PC-3 (cell line): ENCODE results near the gene TK2. TPM values are rescaled to one million over a fixed set of nuclear protein-coding genes. Genes with fewer than 3 reads are reported as not detected.
A peak's percentile ranks its signal among the peaks of the same experiment; 100 is the strongest.

ENCODE experiments used
- ATAC-seq: fragments of 200-7000 bp; cut with Tn5 transposase; 2 replicates; pipeline ENCODE4 v1.9.1; 2020; ENCODE audit warnings: mild to moderate bottlenecking, moderate library complexity
- BruUV-seq: library from RNA; stranded (reverse); fragments of 400-500 nt; replicated peaks from 2 replicates; lab custom pipeline; 2021; lab: Mats Ljungman, UMichigan
- CTCF ChIA-PET: fragments of 300-600 bp; sonication (Branson Sonifier 250); formaldehyde crosslinking; loops from one replicate; lab custom pipeline; 2022; ENCODE audit warnings: antibody characterized with exemption; lab: Charles Lee
- POLR2A ChIA-PET: fragments of 300-600 bp; sonication (Branson Sonifier 250); formaldehyde crosslinking; loops from one replicate; lab custom pipeline; 2022; ENCODE audit warnings: antibody characterized with exemption; ENCODE audit not compliant: unreplicated experiment; lab: Charles Lee
- DNase-seq: peaks from one replicate; pipeline ENCODE4 v3.0.0-alpha.2; 2015
- H2AFZ ChIP-seq: fragments of 300-600 bp; sonication (generic); 2 replicates; pipeline ENCODE4 v1.6.0; 2016; ENCODE audit warnings: antibody characterized with exemption, low read length
- H3F3A ChIP-seq: fragments of 300-600 bp; sonication (generic); one replicate; pipeline ENCODE4 v1.6.0; 2017; ENCODE audit warnings: antibody characterized with exemption, low read length, control low read depth, mild to moderate bottlenecking; ENCODE audit not compliant: unreplicated experiment
- H3K27ac ChIP-seq: fragments of 300-600 bp; sonication (generic); 2 replicates; pipeline ENCODE4 v1.5.1; 2016; ENCODE audit warnings: mild to moderate bottlenecking, low read length
- H3K27me3 ChIP-seq: fragments of 300-600 bp; sonication (generic); 2 replicates; pipeline ENCODE4 v1.6.1; 2016; ENCODE audit warnings: low read length, mixed read lengths
- H3K36me3 ChIP-seq: fragments of 300-600 bp; sonication (generic); 2 replicates; pipeline ENCODE4 v1.6.1; 2016; ENCODE audit warnings: low read depth, mixed run types, low read length, mixed read lengths
- H3K4me1 ChIP-seq: fragments of 300-600 bp; sonication (generic); 2 replicates; pipeline ENCODE4 v1.5.1; 2016; ENCODE audit warnings: low read length; ENCODE audit not compliant: insufficient read depth
- H3K4me2 ChIP-seq: fragments of 300-600 bp; sonication (generic); 2 replicates; pipeline ENCODE4 v1.6.0; 2016; ENCODE audit warnings: low read length
- H3K4me3 ChIP-seq: fragments of 300-600 bp; sonication (generic); 2 replicates; pipeline ENCODE4 v1.5.1; 2016; ENCODE audit warnings: mild to moderate bottlenecking, low read length, mixed read lengths
- H3K79me2 ChIP-seq: fragments of 300-600 bp; sonication (generic); 2 replicates; pipeline ENCODE4 v1.6.1; 2017; ENCODE audit warnings: low read length, mixed read lengths
- H3K9ac ChIP-seq: fragments of 300-600 bp; sonication (generic); 2 replicates; pipeline ENCODE4 v1.6.0; 2016; ENCODE audit warnings: mild to moderate bottlenecking, low read length
- H3K9me2 ChIP-seq: fragments of 300-600 bp; sonication (generic); replicated peaks from 2 replicates; pipeline ENCODE4 v1.6.1; 2016; ENCODE audit warnings: mixed run types, low read length, mixed read lengths
- H3K9me3 ChIP-seq: fragments of 300-600 bp; sonication (generic); 2 replicates; pipeline ENCODE4 v1.6.1; 2016; ENCODE audit warnings: low read length, mixed read lengths
- H4K20me1 ChIP-seq: fragments of 300-600 bp; sonication (generic); 2 replicates; pipeline ENCODE4 v1.6.1; 2016; ENCODE audit warnings: low read length, mixed read lengths
- CTCF ChIP-seq: fragments of 300-600 bp; sonication (generic); conservative IDR thresholded peaks from 2 replicates; pipeline ENCODE4 v1.5.1; 2017; ENCODE audit warnings: antibody characterized with exemption, low read depth, mild to moderate bottlenecking, low read length
- EZH2 ChIP-seq: fragments of 300-600 bp; sonication (generic); IDR thresholded peaks from one replicate; pipeline ENCODE4 v1.6.1; 2017; ENCODE audit warnings: antibody characterized with exemption, mild to moderate bottlenecking, low read length; ENCODE audit not compliant: unreplicated experiment
- EZH2phosphoT487 ChIP-seq: fragments of 300-600 bp; sonication (generic); IDR thresholded peaks from 2 replicates; pipeline ENCODE4 v1.6.1; 2018; ENCODE audit warnings: mild to moderate bottlenecking, antibody characterized with exemption, low read length, borderline replicate concordance
- intact Hi-C: fragments of 100-400 bp; cut with micrococcal nuclease; formaldehyde crosslinking; loops from 2 replicates; pipeline ENCODE4 v1.9.0; 2023
- total RNA-seq: library from RNA; depleted of rRNA; stranded (reverse); fragments of >200 nt; gene quantifications from 2 replicates; pipeline ENCODE4 v1.2.3, GENCODE V29; 2014

TK2 gene
- total RNA-seq, 1 experiment from 2014 or later, result 8.3 TPM

GRCh38 chr16:66473654-66474519, 76.0 kb downstream of the TK2 start:
- ChIA-PET CTCF (no interaction called here), POLR2A (no interaction called here)
- intact Hi-C loops, result no loop called here
- Histone ChIP-seq H3K9ac (no peak overlapping the region), H3K36me3 (no peaks in the 10 kb centered on the region), H3K79me2 (no peaks in the 10 kb centered on the region), H3K9me3 (no peaks in the 10 kb centered on the region), H3K27ac (no peak overlapping the region), H3K4me1 (peaks cover 12% of the 10 kb centered on the region), H3K9me2 (no peaks in the 10 kb centered on the region), H3K4me2 (no peak overlapping the region), H2AFZ (no peak overlapping the region), H3K4me3 (no peak overlapping the region), H4K20me1 (no peaks in the 10 kb centered on the region), H3K27me3 (no peaks in the 10 kb centered on the region), H3F3A (no peaks in the 10 kb centered on the region)
- ATAC-seq, result peak; percentile 48
- DNase-seq, result peak; percentile 70
- BruUV-seq, result no TSS peak
- TF ChIP-seq EZH2, result no peak
- TF ChIP-seq CTCF, result no peak
- TF ChIP-seq EZH2phosphoT487, result no peak

GRCh38 chr16:66473051-66473571, 76.8 kb downstream of the TK2 start:
- no peak overlapping the region for H3K9ac ChIP-seq
- DNase-seq (no peak), ATAC-seq (no peak)
- ChIA-PET POLR2A (no interaction called here), CTCF (no interaction called here)
- no peaks in the 10 kb centered on the region for H3F3A ChIP-seq
- H3K9me3 ChIP-seq, result no peaks in the 10 kb centered on the region
- H4K20me1 ChIP-seq, result no peaks in the 10 kb centered on the region
- H3K27ac ChIP-seq, result no peak overlapping the region
- intact Hi-C loops, result no loop called here
- no peaks in the 10 kb centered on the region for H3K36me3 ChIP-seq
- no peaks in the 10 kb centered on the region for H3K79me2 ChIP-seq
- no peaks in the 10 kb centered on the region for H3K27me3 ChIP-seq
- no peak overlapping the region for H2AFZ ChIP-seq
- H3K4me3 ChIP-seq, result no peak overlapping the region
- no peak overlapping the region for H3K4me2 ChIP-seq
- peaks cover 8% of the 10 kb centered on the region; the same call in 1 of the 2 replicates for H3K4me1 ChIP-seq
- TF ChIP-seq EZH2 (no peak), EZH2phosphoT487 (no peak), CTCF (no peak)
- H3K9me2 ChIP-seq, result no peaks in the 10 kb centered on the region
- BruUV-seq, result no TSS peak

DNA sequence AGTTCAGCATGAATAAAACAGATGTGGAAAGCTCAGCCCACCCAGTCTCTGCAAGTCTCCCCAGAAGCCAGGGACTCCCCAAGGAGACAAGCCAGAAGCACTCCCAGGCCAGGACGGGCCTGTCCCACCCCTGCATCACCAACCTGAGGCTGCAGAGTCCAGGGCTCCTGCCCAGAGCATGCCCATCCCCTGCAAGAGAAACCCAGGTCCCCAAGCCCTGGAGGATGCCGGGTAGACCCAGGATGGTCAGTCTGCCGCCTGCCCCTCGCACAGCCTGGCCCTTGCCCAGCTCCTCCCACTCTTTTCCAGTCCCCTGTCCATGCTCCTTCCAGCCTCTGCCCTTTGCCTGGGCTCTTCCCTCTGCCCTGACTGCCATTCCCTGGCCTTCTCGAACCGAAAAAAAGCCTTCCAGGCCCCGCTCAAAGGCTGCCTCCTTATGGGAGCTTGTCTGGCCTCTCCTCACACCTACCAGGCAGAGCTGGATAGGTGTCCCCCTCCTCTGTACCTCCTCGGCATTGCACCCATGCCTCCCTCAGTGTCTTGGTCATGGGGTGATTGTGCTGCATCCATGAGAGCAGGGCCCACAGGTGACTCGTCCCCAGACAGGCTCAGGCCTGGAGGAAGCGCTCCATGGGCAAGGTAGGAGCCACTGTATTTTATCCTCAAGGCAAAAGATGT, 78.1 kb downstream of the TK2 start:
- TF ChIP-seq EZH2 (no peak), EZH2phosphoT487 (no peak), CTCF (no peak)
- H3K4me2 ChIP-seq, result no peak overlapping the region
- ATAC-seq, result no peak
- no peaks in the 10 kb centered on the region for H3K9me3 ChIP-seq
- no peaks in the 10 kb centered on the region for H4K20me1 ChIP-seq
- intact Hi-C loops, result no loop called here
- H3K4me3 ChIP-seq, result no peak overlapping the region
- BruUV-seq, result no TSS peak
- no peaks in the 10 kb centered on the region for H3K27me3 ChIP-seq
- H3F3A ChIP-seq, result no peaks in the 10 kb centered on the region
- peaks cover 8% of the 10 kb centered on the region; the same call in 1 of the 2 replicates for H3K4me1 ChIP-seq
- no peaks in the 10 kb centered on the region for H3K9me2 ChIP-seq
- H3K36me3 ChIP-seq, result no peaks in the 10 kb centered on the region
- H2AFZ ChIP-seq, result no peak overlapping the region
- no peaks in the 10 kb centered on the region for H3K79me2 ChIP-seq
- H3K9ac ChIP-seq, result no peak overlapping the region
- ChIA-PET POLR2A (no interaction called here), CTCF (no interaction called here)
- H3K27ac ChIP-seq, result no peak overlapping the region
- DNase-seq, result no peak
